Liver (tissue), 9 donors: Measurements from ENCODE around the gene CNST. TPM values are rescaled to one million over a fixed set of nuclear protein-coding genes. Genes with fewer than 3 reads are reported as not detected.

Source experiments
- DNase-seq: peaks from one replicate; pipeline ENCODE4 v3.0.0-alpha.2; 2017; ENCODE audit warnings: low spot score
- H3K27ac ChIP-seq, 2 donors: one replicate each; pipeline ENCODE4 v1.7.0; 2013; ENCODE audit warnings: inconsistent platforms in 2 of 2, low read length in 2 of 2, control low read depth in 1 of 2, low read depth in 1 of 2, mild to moderate bottlenecking in 1 of 2
- H3K27me3 ChIP-seq, 4 donors: one replicate each; pipeline versions ENCODE4 v1.6.1 to v1.7.0; 2013; ENCODE audit warnings: low read length in 3 of 4, inconsistent platforms in 1 of 4, mild to moderate bottlenecking in 1 of 4, moderate library complexity in 1 of 4; ENCODE audit not compliant: control insufficient read depth in 4 of 4, insufficient read depth in 4 of 4
- H3K36me3 ChIP-seq, 4 donors: one replicate each; pipeline versions ENCODE4 v1.6.1 to v1.7.0; 2013; ENCODE audit warnings: low read length in 3 of 4, mild to moderate bottlenecking in 3 of 4, low read depth in 1 of 4, moderate library complexity in 1 of 4; ENCODE audit not compliant: control insufficient read depth in 4 of 4, insufficient read depth in 3 of 4
- H3K4me1 ChIP-seq, 4 donors: one replicate each; pipeline versions ENCODE4 v1.6.1 to v1.7.0; 2013; ENCODE audit warnings: low read length in 3 of 4, mild to moderate bottlenecking in 3 of 4, moderate library complexity in 1 of 4; ENCODE audit not compliant: control insufficient read depth in 4 of 4, insufficient read depth in 4 of 4
- H3K4me3 ChIP-seq, 3 donors: one replicate each; pipeline versions ENCODE4 v1.6.1 to v1.7.0; 2013; ENCODE audit warnings: low read length in 3 of 3, control low read depth in 1 of 3, low read depth in 1 of 3, mild to moderate bottlenecking in 1 of 3
- H3K9ac ChIP-seq, 2 donors: one replicate each; pipeline ENCODE4 v1.7.0; 2013; ENCODE audit warnings: low read length in 2 of 2, mild to moderate bottlenecking in 2 of 2, moderate library complexity in 2 of 2, control low read depth in 1 of 2, low read depth in 1 of 2
- H3K9me3 ChIP-seq, 4 donors: one replicate each; pipeline versions ENCODE4 v1.6.1 to v1.7.0; 2013; ENCODE audit warnings: low read length in 3 of 4; ENCODE audit not compliant: control insufficient read depth in 4 of 4
- ATF3 ChIP-seq: IDR thresholded peaks from 2 replicates; pipeline ENCODE4 v1.6.1; 2016; ENCODE audit warnings: antibody characterized with exemption
- CTCF ChIP-seq: fragments of 150-350 bp; IDR thresholded peaks from 2 replicates; pipeline ENCODE4 v1.5.1; 2017; ENCODE audit warnings: improper control_type of control experiment, low read depth, low read length; ENCODE audit not compliant: missing input control
- EGR1 ChIP-seq, 2 donors: IDR thresholded peaks; 2 replicates each; pipeline ENCODE4 v1.6.1; 2016 to 2018; ENCODE audit warnings: antibody characterized with exemption in 2 of 2, low read depth in 2 of 2
- FOXA1 ChIP-seq: IDR thresholded peaks from 2 replicates; pipeline ENCODE4 v1.6.1; 2016; ENCODE audit warnings: antibody characterized with exemption
- FOXA2 ChIP-seq: IDR thresholded peaks from 2 replicates; pipeline ENCODE4 v1.6.1; 2016; ENCODE audit warnings: antibody characterized with exemption
- GABPA ChIP-seq, 2 donors: IDR thresholded peaks in 1 of 2; conservative IDR thresholded peaks in 1 of 2; 2 replicates each; pipeline ENCODE4 v1.6.1; 2016; ENCODE audit warnings: antibody characterized with exemption in 2 of 2, mild to moderate bottlenecking in 1 of 2, moderate library complexity in 1 of 2
- HNF4A ChIP-seq, 2 donors: conservative IDR thresholded peaks; 2 replicates each; pipeline ENCODE4 v1.6.1; 2016; ENCODE audit warnings: antibody characterized with exemption in 2 of 2, mild to moderate bottlenecking in 2 of 2
- HNF4G ChIP-seq: IDR thresholded peaks from 2 replicates; pipeline ENCODE4 v1.6.1; 2016; ENCODE audit warnings: antibody characterized with exemption
- JUND ChIP-seq, 2 donors: IDR thresholded peaks; 2 replicates each; pipeline ENCODE4 v1.6.1; 2016; ENCODE audit warnings: antibody characterized with exemption in 2 of 2
- MAX ChIP-seq: IDR thresholded peaks from 2 replicates; pipeline ENCODE4 v1.6.1; 2016; ENCODE audit warnings: antibody characterized with exemption
- NR2F2 ChIP-seq: IDR thresholded peaks from 2 replicates; pipeline ENCODE4 v1.6.1; 2016; ENCODE audit warnings: antibody characterized with exemption
- RAD21 ChIP-seq, 2 donors: IDR thresholded peaks; 2 replicates each; pipeline ENCODE4 v1.6.1; 2016; ENCODE audit warnings: antibody characterized with exemption in 2 of 2, mild to moderate bottlenecking in 2 of 2
- REST ChIP-seq: IDR thresholded peaks from 2 replicates; pipeline ENCODE4 v1.6.1; 2016; ENCODE audit warnings: antibody characterized with exemption, mild to moderate bottlenecking
- RXRA ChIP-seq, 2 donors: IDR thresholded peaks; 2 replicates each; pipeline ENCODE4 v1.6.1; 2017 to 2018; ENCODE audit warnings: antibody characterized with exemption in 2 of 2, mild to moderate bottlenecking in 1 of 2
- SP1 ChIP-seq: IDR thresholded peaks from 2 replicates; pipeline ENCODE4 v1.6.1; 2018; ENCODE audit warnings: antibody characterized with exemption, mild to moderate bottlenecking
- TAF1 ChIP-seq: conservative IDR thresholded peaks from 2 replicates; pipeline ENCODE4 v1.6.1; 2016; ENCODE audit warnings: antibody characterized with exemption, mild to moderate bottlenecking
- YY1 ChIP-seq: IDR thresholded peaks from 2 replicates; pipeline ENCODE4 v1.6.1; 2016; ENCODE audit warnings: antibody characterized with exemption, mild to moderate bottlenecking
- ZBTB33 ChIP-seq: IDR thresholded peaks from 2 replicates; pipeline ENCODE4 v1.6.1; 2016; ENCODE audit warnings: antibody characterized with exemption
- WGBS: extraction: QIAGEN DNeasy Blood & Tissue Kit; methylation state at CpG from one replicate; pipeline ENCODE4 v1.1.7; 2013; 5-methylcytosine and 5-hydroxymethylcytosine counted together
- polyA plus RNA-seq, 2 donors: library from polyadenylated mRNA; stranded (reverse) in 1 of 2; unstranded in 1 of 2; fragments of 200-250 nt in 1 of 2; fragments of >200 nt in 1 of 2; fragmentation: Nextera tagmentation in 1 of 2; extraction: Ambion mirVana in 1 of 2; gene quantifications; one replicate each; pipeline versions ENCODE4 v1.2.1 to v1.2.3, GENCODE V29; 2013 to 2015
- total RNA-seq, 2 donors: library from RNA; depleted of rRNA; stranded (reverse); fragments of >200 nt; gene quantifications; one replicate each; pipeline ENCODE4 v1.2.3, GENCODE V29; 2014
- donor health status: healthy.
- donor health status: healthy.
- donor health status: healthy.
- donor health status: healthy.
- donor health status: healthy.

Gene CNST
- total and polyA plus RNA-seq, 4 donors = 6.1 to 36.3 (median 12.1) TPM

GRCh38 chr1:246661451-246661850 is 95.2 kb downstream of the CNST start:
- H3K9ac ChIP-seq = no peak overlapping the region
- TF ChIP-seq SP1 (no peak), ZBTB33 (no peak), FOXA2 (no peak), CTCF (no peak), TAF1 (no peak), HNF4G (no peak), EGR1 (IDR thresholded peaks at IDR 0.05; ENCODE audit: low read depth in 2 of 2) (no peak), YY1 (no peak), RXRA (IDR thresholded peaks at IDR 0.05) (no peak), JUND (IDR thresholded peaks at IDR 0.05) (no peak), MAX (no peak), RAD21 (IDR thresholded peaks at IDR 0.05) (no peak), REST (no peak), ATF3 (no peak), HNF4A (conservative IDR thresholded peaks at IDR 0.05) (no peak), NR2F2 (no peak)
- DNase-seq = no peak

GRCh38 chr1:246667773-246668172 is 101.5 kb downstream of the CNST start:
- H3K4me3 ChIP-seq = no peak overlapping the region
- H3K9ac ChIP-seq = no peak overlapping the region
- H3K4me1 ChIP-seq = no peaks in the 10 kb centered on the region
- no peaks in the 10 kb centered on the region for H3K9me3 ChIP-seq
- TF ChIP-seq FOXA2 (no peak), NR2F2 (no peak), GABPA (IDR thresholded peaks at IDR 0.05 in 1 of 2, conservative IDR thresholded peaks at IDR 0.05 in 1 of 2) (no peak), FOXA1 (no peak), MAX (no peak), EGR1 (IDR thresholded peaks at IDR 0.05; ENCODE audit: low read depth in 2 of 2) (no peak), HNF4A (conservative IDR thresholded peaks at IDR 0.05) (no peak), RAD21 (IDR thresholded peaks at IDR 0.05) (no peak), SP1 (no peak), CTCF (no peak), ZBTB33 (no peak), RXRA (IDR thresholded peaks at IDR 0.05) (no peak), YY1 (no peak), JUND (IDR thresholded peaks at IDR 0.05) (no peak), TAF1 (no peak), HNF4G (no peak)
- H3K27me3 ChIP-seq = no peaks in the 10 kb centered on the region
- WGBS = 91% methylated on average over 5 of the region's 5 CpGs
- no peak for DNase-seq
- no peak overlapping the region for H3K27ac ChIP-seq
- H3K36me3 ChIP-seq = peaks cover 2 to 27% (median 11%) of the 10 kb centered on the region in 4 donors

More at GRCh38 chr1:246661451-246661850, 95.2 kb downstream of the CNST start:
- Histone ChIP-seq H3K4me3 (no peak overlapping the region), H3K4me1 (no peaks in the 10 kb centered on the region), H3K27me3 (no peaks in the 10 kb centered on the region), H3K27ac (no peak overlapping the region), H3K9me3 (no peaks in the 10 kb centered on the region), H3K36me3 (peaks cover 2 to 25% (median 16%) of the 10 kb centered on the region in 4 donors)
- 85% methylated on average over 2 of the region's 2 CpGs for WGBS
